Panc1 (cell line): ENCODE results near the gene TBCD. TPM values are rescaled to one million over a fixed set of nuclear protein-coding genes. Genes with fewer than 3 reads are reported as not detected.

Source experiments
- ATAC-seq: fragments of 200-7000 bp; cut with Tn5 transposase; 2 replicates; pipeline ENCODE4 v1.9.1; 2020; ENCODE audit warnings: mild to moderate bottlenecking, moderate library complexity
- BruUV-seq: library from RNA; stranded (reverse); fragments of 400-500 nt; replicated peaks from 2 replicates; lab custom pipeline; 2021; lab: Mats Ljungman, UMichigan
- CTCF ChIA-PET: fragments of 300-600 bp; sonication (Branson Sonifier 250); formaldehyde crosslinking; loops from one replicate; lab custom pipeline; 2022; ENCODE audit warnings: antibody characterized with exemption; lab: Charles Lee
- POLR2A ChIA-PET: fragments of 300-600 bp; sonication (Branson Sonifier 250); formaldehyde crosslinking; loops from one replicate; lab custom pipeline; 2022; ENCODE audit warnings: antibody characterized with exemption; lab: Charles Lee
- DNase-seq: peaks from one replicate; pipeline ENCODE4 v3.0.0-alpha.2; 2010; ENCODE audit warnings: low read depth, low spot score
- H3K27ac ChIP-seq: 2 replicates; pipeline ENCODE4 v1.5.1; 2011; ENCODE audit warnings: mild to moderate bottlenecking, low read length, inconsistent platforms
- H3K27me3 ChIP-seq: fragments of 200-500 bp; sonication (Bioruptor generic); 2 replicates; pipeline ENCODE4 v1.6.0; 2014; ENCODE audit warnings: low read length, inconsistent platforms; ENCODE audit not compliant: control insufficient read depth, insufficient read depth
- H3K36me3 ChIP-seq: fragments of 200-500 bp; sonication (Bioruptor generic); 2 replicates; pipeline ENCODE4 v1.5.1; 2014; ENCODE audit warnings: inconsistent platforms, mild to moderate bottlenecking, low read length, moderate library complexity; ENCODE audit not compliant: control insufficient read depth, insufficient read depth
- H3K4me1 ChIP-seq: 2 replicates; pipeline ENCODE4 v1.5.1; 2011; ENCODE audit warnings: inconsistent platforms, mild to moderate bottlenecking, low read length, moderate library complexity; ENCODE audit not compliant: control insufficient read depth, insufficient read depth
- H3K4me3 ChIP-seq, 2 experiments: 2 replicates each; pipeline ENCODE4 v1.5.1; 2011 to 2012; ENCODE audit warnings: low read depth in 2 of 2, low read length in 2 of 2, mild to moderate bottlenecking in 2 of 2, inconsistent platforms in 1 of 2, moderate library complexity in 1 of 2
- H3K9me3 ChIP-seq: fragments of 200-500 bp; sonication (Bioruptor generic); 2 replicates; pipeline ENCODE4 v1.5.1; 2014; ENCODE audit warnings: low read depth, mild to moderate bottlenecking, inconsistent platforms, low read length, moderate library complexity; ENCODE audit not compliant: control insufficient read depth, insufficient read depth
- POLR2AphosphoS5 ChIP-seq: IDR thresholded peaks from 2 replicates; pipeline ENCODE4 v1.6.1; 2012; ENCODE audit warnings: mild to moderate bottlenecking, low read depth, low read length, moderate library complexity
- SIN3A ChIP-seq: IDR thresholded peaks from 2 replicates; pipeline ENCODE4 v1.6.1; 2012; ENCODE audit warnings: low read depth, mild to moderate bottlenecking, low read length, moderate library complexity, borderline replicate concordance; ENCODE audit not compliant: insufficient read depth
- TCF7L2 ChIP-seq: IDR thresholded peaks from 2 replicates; pipeline ENCODE4 v1.6.1; 2011; ENCODE audit warnings: mild to moderate bottlenecking, low read depth, low read length, inconsistent platforms
- in situ Hi-C: cut with HindIII; loops from 2 replicates; pipeline ENCODE4 v1.10.0; 2016; ENCODE audit warnings: low sequenced_read_pairs, low pct_unique_long_range_greater_than_20kb
- intact Hi-C: fragments of 100-400 bp; cut with micrococcal nuclease; formaldehyde crosslinking; loops from one replicate; pipeline ENCODE4 v1.10.0; 2022; ENCODE audit not compliant: unreplicated experiment
- total RNA-seq: library from RNA; stranded (reverse); gene quantifications from one replicate; pipeline ENCODE4 v1.2.1, GENCODE V29; 2021; ENCODE audit not compliant: unreplicated experiment
- TF ChIP-seq, protein P1 (sequence below): fragments of 450-650 bp; IDR thresholded peaks from 2 replicates; pipeline ENCODE4 v1.5.1; 2017; ENCODE audit warnings: mild to moderate bottlenecking
- TF ChIP-seq, protein P2 (sequence below), 2 experiments: IDR thresholded peaks; 2 replicates each; pipeline ENCODE4 v1.6.1; 2011 to 2012; ENCODE audit warnings: low read depth in 2 of 2, control low read depth in 1 of 2, low read length in 1 of 2, mild to moderate bottlenecking in 1 of 2, moderate library complexity in 1 of 2; ENCODE audit not compliant: insufficient read depth in 1 of 2

TBCD gene
- total RNA-seq, 1 experiment from 2014 or later, result 186 TPM

DNA sequence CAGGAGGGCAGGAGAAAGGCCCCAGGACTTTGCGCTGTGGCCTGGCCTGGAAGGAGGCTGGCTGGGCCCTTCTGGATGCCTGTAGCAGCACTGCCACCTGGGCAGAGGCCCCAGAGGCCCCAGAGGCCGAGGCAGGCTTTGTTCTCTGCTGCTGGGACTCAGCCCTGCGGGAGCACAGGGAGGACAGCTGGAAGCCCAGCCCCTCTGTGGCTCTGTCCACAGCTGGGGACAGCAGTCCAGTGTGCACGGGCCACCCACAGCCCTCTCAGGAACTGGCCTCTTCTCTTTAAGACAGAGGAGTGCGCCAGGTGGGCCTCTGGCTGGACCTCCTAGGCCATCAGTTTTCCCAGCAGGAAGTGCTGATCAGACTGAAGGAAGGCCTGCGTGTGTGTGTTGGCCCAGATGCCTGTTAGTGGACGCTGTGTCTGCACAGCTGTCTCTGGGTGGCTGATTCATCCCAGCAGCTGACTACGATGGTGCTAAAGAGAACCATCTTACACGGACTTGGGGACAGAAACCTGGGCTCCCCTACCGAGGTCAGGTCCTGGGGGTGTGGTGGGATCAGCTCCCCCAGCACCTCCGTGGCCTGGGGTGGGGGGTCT is 114.8 kb downstream of the TBCD start:
- H3K36me3 ChIP-seq, result no peaks in the 10 kb centered on the region; the same call in 1 of the 2 replicates
- in situ Hi-C loops, result no loop called here
- no TSS peak for BruUV-seq
- H3K4me1 ChIP-seq, result peaks cover 10% of the 10 kb centered on the region
- POLR2A ChIA-PET, result no interaction called here
- H3K27me3 ChIP-seq, result no peaks in the 10 kb centered on the region
- no peak overlapping the region for H3K27ac ChIP-seq
- DNase-seq (no peak), ATAC-seq (peak; percentile 10; the same call in 1 of the 2 replicates)
- CTCF ChIA-PET, result no interaction called here
- H3K9me3 ChIP-seq, result no peaks in the 10 kb centered on the region
- H3K4me3 ChIP-seq, result no peak overlapping the region
- intact Hi-C loops, result no loop called here
- TF ChIP-seq, protein P1, sequence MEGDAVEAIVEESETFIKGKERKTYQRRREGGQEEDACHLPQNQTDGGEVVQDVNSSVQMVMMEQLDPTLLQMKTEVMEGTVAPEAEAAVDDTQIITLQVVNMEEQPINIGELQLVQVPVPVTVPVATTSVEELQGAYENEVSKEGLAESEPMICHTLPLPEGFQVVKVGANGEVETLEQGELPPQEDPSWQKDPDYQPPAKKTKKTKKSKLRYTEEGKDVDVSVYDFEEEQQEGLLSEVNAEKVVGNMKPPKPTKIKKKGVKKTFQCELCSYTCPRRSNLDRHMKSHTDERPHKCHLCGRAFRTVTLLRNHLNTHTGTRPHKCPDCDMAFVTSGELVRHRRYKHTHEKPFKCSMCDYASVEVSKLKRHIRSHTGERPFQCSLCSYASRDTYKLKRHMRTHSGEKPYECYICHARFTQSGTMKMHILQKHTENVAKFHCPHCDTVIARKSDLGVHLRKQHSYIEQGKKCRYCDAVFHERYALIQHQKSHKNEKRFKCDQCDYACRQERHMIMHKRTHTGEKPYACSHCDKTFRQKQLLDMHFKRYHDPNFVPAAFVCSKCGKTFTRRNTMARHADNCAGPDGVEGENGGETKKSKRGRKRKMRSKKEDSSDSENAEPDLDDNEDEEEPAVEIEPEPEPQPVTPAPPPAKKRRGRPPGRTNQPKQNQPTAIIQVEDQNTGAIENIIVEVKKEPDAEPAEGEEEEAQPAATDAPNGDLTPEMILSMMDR, result no peak
- TF ChIP-seq, protein P2, sequence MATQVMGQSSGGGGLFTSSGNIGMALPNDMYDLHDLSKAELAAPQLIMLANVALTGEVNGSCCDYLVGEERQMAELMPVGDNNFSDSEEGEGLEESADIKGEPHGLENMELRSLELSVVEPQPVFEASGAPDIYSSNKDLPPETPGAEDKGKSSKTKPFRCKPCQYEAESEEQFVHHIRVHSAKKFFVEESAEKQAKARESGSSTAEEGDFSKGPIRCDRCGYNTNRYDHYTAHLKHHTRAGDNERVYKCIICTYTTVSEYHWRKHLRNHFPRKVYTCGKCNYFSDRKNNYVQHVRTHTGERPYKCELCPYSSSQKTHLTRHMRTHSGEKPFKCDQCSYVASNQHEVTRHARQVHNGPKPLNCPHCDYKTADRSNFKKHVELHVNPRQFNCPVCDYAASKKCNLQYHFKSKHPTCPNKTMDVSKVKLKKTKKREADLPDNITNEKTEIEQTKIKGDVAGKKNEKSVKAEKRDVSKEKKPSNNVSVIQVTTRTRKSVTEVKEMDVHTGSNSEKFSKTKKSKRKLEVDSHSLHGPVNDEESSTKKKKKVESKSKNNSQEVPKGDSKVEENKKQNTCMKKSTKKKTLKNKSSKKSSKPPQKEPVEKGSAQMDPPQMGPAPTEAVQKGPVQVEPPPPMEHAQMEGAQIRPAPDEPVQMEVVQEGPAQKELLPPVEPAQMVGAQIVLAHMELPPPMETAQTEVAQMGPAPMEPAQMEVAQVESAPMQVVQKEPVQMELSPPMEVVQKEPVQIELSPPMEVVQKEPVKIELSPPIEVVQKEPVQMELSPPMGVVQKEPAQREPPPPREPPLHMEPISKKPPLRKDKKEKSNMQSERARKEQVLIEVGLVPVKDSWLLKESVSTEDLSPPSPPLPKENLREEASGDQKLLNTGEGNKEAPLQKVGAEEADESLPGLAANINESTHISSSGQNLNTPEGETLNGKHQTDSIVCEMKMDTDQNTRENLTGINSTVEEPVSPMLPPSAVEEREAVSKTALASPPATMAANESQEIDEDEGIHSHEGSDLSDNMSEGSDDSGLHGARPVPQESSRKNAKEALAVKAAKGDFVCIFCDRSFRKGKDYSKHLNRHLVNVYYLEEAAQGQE (IDR thresholded peaks at IDR 0.05; ENCODE audit: insufficient read depth in 1 of 2, low read depth in 2 of 2, low read length in 1 of 2), result no peak
- TF ChIP-seq POLR2AphosphoS5 (no peak), SIN3A (no peak), TCF7L2 (no peak)

DNA sequence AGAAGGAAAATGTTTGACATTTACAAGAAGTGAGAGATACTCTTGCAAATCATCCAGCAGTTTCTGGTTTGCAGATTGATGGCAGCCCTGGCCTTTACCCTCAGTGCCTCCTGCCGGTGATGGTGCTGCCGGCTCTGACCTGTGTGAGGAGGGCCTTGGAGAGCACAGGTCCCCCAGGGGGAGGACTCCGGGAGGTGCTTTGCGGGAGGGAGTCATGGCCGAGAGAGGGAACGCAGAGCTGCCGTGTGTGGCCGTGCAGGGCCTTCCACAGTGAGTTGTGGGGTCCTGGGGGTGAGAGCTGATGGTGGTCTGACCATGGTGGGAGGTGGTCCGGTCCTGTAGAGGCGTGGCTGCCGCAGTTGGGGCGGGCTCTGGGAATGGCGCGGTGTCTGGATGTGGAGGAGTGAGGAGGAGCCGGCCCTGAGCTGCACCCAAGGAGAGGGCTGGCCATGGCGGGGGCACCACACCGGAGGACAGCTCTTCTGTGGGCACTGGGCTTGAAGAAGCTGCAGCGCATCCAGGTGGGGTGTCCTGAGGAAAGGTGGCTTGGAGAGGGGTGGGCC is 116.0 kb downstream of the TBCD start:
- BruUV-seq, result no TSS peak
- Histone ChIP-seq H3K36me3 (no peaks in the 10 kb centered on the region; the same call in 1 of the 2 replicates), H3K4me3 (no peak overlapping the region), H3K27me3 (no peaks in the 10 kb centered on the region), H3K4me1 (peaks cover 10% of the 10 kb centered on the region), H3K27ac (no peak overlapping the region), H3K9me3 (no peaks in the 10 kb centered on the region)
- intact Hi-C loops, result no loop called here
- DNase-seq (no peak), ATAC-seq (no peak)
- no peak for TF ChIP-seq POLR2AphosphoS5
- TF ChIP-seq, protein P1, result no peak
- no peak for TF ChIP-seq TCF7L2
- TF ChIP-seq, protein P2 (IDR thresholded peaks at IDR 0.05; ENCODE audit: insufficient read depth in 1 of 2, low read depth in 2 of 2, low read length in 1 of 2), result no peak
- TF ChIP-seq SIN3A, result no peak
- in situ Hi-C loops, result no loop called here
- POLR2A ChIA-PET, result no interaction called here
- CTCF ChIA-PET, result no interaction called here
